H9 (cell line): Measurements from ENCODE around the gene ADAMTS5. TPM values are rescaled to one million over a fixed set of nuclear protein-coding genes. Genes with fewer than 3 reads are reported as not detected.

Experiments
- DNase-seq: peaks from one replicate; pipeline ENCODE4 v3.0.0-alpha.2; 2017
- H2AFZ ChIP-seq: one replicate; pipeline ENCODE4 v1.6.1; 2013; ENCODE audit warnings: mild to moderate bottlenecking, low read length, control low read depth, moderate library complexity
- H2AK5ac ChIP-seq: 2 replicates; pipeline ENCODE4 v1.6.1; 2013; ENCODE audit warnings: low read length, control low read depth, mixed read lengths; ENCODE audit not compliant: insufficient read length
- H2BK120ac ChIP-seq: one replicate; pipeline ENCODE4 v1.6.1; 2013; ENCODE audit warnings: low read depth, mild to moderate bottlenecking, low read length, control low read depth, inconsistent platforms; ENCODE audit not compliant: poor library complexity, severe bottlenecking
- H2BK12ac ChIP-seq: 2 replicates; pipeline ENCODE4 v1.6.1; 2013; ENCODE audit warnings: low read length, control low read depth, mixed read lengths, low read depth; ENCODE audit not compliant: insufficient read length
- H2BK15ac ChIP-seq: 2 replicates; pipeline ENCODE4 v1.6.1; 2013; ENCODE audit warnings: low read depth, low read length, control low read depth
- H2BK20ac ChIP-seq: one replicate; pipeline ENCODE4 v1.6.1; 2013; ENCODE audit warnings: low read depth, mild to moderate bottlenecking, low read length, control low read depth, inconsistent platforms; ENCODE audit not compliant: poor library complexity, severe bottlenecking
- H2BK5ac ChIP-seq: 2 replicates; pipeline ENCODE4 v1.6.1; 2013; ENCODE audit warnings: low read length, control low read depth, mixed read lengths; ENCODE audit not compliant: insufficient read length
- H3K14ac ChIP-seq: 2 replicates; pipeline ENCODE4 v1.6.1; 2013; ENCODE audit warnings: low read length, control low read depth; ENCODE audit not compliant: insufficient read depth
- H3K18ac ChIP-seq: 2 replicates; pipeline ENCODE4 v1.6.1; 2013; ENCODE audit warnings: low read depth, mild to moderate bottlenecking, mixed read lengths, low read length, control low read depth; ENCODE audit not compliant: insufficient read length
- H3K23ac ChIP-seq: 2 replicates; pipeline ENCODE4 v1.6.1; 2013; ENCODE audit warnings: low read length, control low read depth, mixed read lengths, low read depth; ENCODE audit not compliant: insufficient read length
- H3K23me2 ChIP-seq: 2 replicates; pipeline ENCODE4 v1.6.1; 2013; ENCODE audit warnings: low read depth, mild to moderate bottlenecking, mixed read lengths, low read length, control low read depth; ENCODE audit not compliant: insufficient read length, poor library complexity, severe bottlenecking
- H3K27ac ChIP-seq: 2 replicates; pipeline ENCODE4 v1.5.1; 2013; ENCODE audit warnings: low read length, control low read depth, mixed read lengths, low read depth; ENCODE audit not compliant: insufficient read length
- H3K27me3 ChIP-seq: 2 replicates; pipeline ENCODE4 v1.6.1; 2013; ENCODE audit warnings: low read length, control low read depth, inconsistent platforms; ENCODE audit not compliant: insufficient read depth
- H3K4ac ChIP-seq: 2 replicates; pipeline ENCODE4 v1.6.1; 2013; ENCODE audit warnings: low read depth, mild to moderate bottlenecking, control low read depth, inconsistent platforms, low read length, moderate library complexity
- H3K4me1 ChIP-seq: 2 replicates; pipeline ENCODE4 v1.6.1; 2013; ENCODE audit warnings: low read length, control low read depth, inconsistent platforms; ENCODE audit not compliant: insufficient read depth
- H3K4me2 ChIP-seq: 2 replicates; pipeline ENCODE4 v1.6.1; 2013; ENCODE audit warnings: low read length, control low read depth, mixed read lengths; ENCODE audit not compliant: insufficient read length, insufficient read depth
- H3K56ac ChIP-seq: 2 replicates; pipeline ENCODE4 v1.6.1; 2013; ENCODE audit warnings: low read depth, mild to moderate bottlenecking, mixed read lengths, low read length, control low read depth; ENCODE audit not compliant: insufficient read length
- H3K79me1 ChIP-seq: 2 replicates; pipeline ENCODE4 v1.6.1; 2013; ENCODE audit warnings: low read depth, mild to moderate bottlenecking, moderate library complexity, low read length, control low read depth, inconsistent platforms; ENCODE audit not compliant: insufficient read depth, poor library complexity, severe bottlenecking
- H3K79me2 ChIP-seq: 2 replicates; pipeline ENCODE4 v1.6.1; 2013; ENCODE audit warnings: low read length, control low read depth, inconsistent platforms; ENCODE audit not compliant: insufficient read depth
- H3K9ac ChIP-seq: 2 replicates; pipeline ENCODE4 v1.6.1; 2013; ENCODE audit warnings: low read length, control low read depth, mixed read lengths; ENCODE audit not compliant: insufficient read length; ENCODE audit errors: extremely low read depth
- H3K9me3 ChIP-seq: one replicate; pipeline ENCODE4 v1.6.1; 2013; ENCODE audit warnings: low read depth, low read length, inconsistent platforms; ENCODE audit not compliant: control insufficient read depth
- H3T11ph ChIP-seq: one replicate; pipeline ENCODE4 v1.6.1; 2013; ENCODE audit warnings: mild to moderate bottlenecking, low read length, control low read depth, inconsistent platforms
- H4K20me1 ChIP-seq: one replicate; pipeline ENCODE4 v1.6.1; 2013; ENCODE audit not compliant: control insufficient read depth, insufficient read length, insufficient read depth
- H4K5ac ChIP-seq: 2 replicates; pipeline ENCODE4 v1.6.1; 2013; ENCODE audit warnings: low read depth, mild to moderate bottlenecking, mixed read lengths, low read length, control low read depth; ENCODE audit not compliant: insufficient read length
- H4K8ac ChIP-seq: replicated peaks from 2 replicates; pipeline ENCODE4 v1.6.1; 2013; ENCODE audit warnings: low read length, control low read depth, mixed read lengths, low read depth; ENCODE audit not compliant: insufficient read length
- H4K91ac ChIP-seq: 2 replicates; pipeline ENCODE4 v1.6.1; 2013; ENCODE audit warnings: low read depth, mild to moderate bottlenecking, moderate library complexity, mixed read lengths, low read length, control low read depth; ENCODE audit not compliant: insufficient read length
- H3K27ac Mint-ChIP-seq, 3 experiments: 2 replicates in 2 of 3; 3 replicates in 1 of 3; pipeline ENCODE4 v1.8.0; 2020 to 2021; ENCODE audit warnings: mixed read lengths in 3 of 3, mild to moderate bottlenecking in 1 of 3, moderate library complexity in 1 of 3
- H3K27me3 Mint-ChIP-seq: 2 replicates; pipeline ENCODE4 v1.8.0; 2021; ENCODE audit warnings: low read depth, mild to moderate bottlenecking, moderate library complexity, mixed read lengths
- H3K36me3 Mint-ChIP-seq, 3 experiments: 2 replicates in 2 of 3; 3 replicates in 1 of 3; pipeline ENCODE4 v1.8.0; 2020 to 2021; ENCODE audit warnings: low read depth in 3 of 3, mixed read lengths in 3 of 3; ENCODE audit not compliant: insufficient read depth in 1 of 3
- H3K4me1 Mint-ChIP-seq, 2 experiments: 2 replicates each; pipeline ENCODE4 v1.8.0; 2020; ENCODE audit warnings: mixed read lengths in 2 of 2
- H3K4me3 Mint-ChIP-seq, 2 experiments: 2 replicates in 1 of 2; 3 replicates in 1 of 2; pipeline ENCODE4 v1.8.0; 2020 to 2021; ENCODE audit warnings: mild to moderate bottlenecking in 2 of 2, mixed read lengths in 2 of 2, moderate library complexity in 1 of 2
- H3K9me3 Mint-ChIP-seq, 2 experiments: 2 replicates in 1 of 2; 3 replicates in 1 of 2; pipeline ENCODE4 v1.8.0; 2020; ENCODE audit warnings: mild to moderate bottlenecking in 2 of 2, mixed read lengths in 2 of 2, moderate library complexity in 1 of 2
- CTCF ChIP-seq: fragments of 200-600 bp; sonication (generic); conservative IDR thresholded peaks from 3 replicates; pipeline ENCODE4 v1.8.0; 2021; ENCODE audit warnings: antibody characterized with exemption, mild to moderate bottlenecking
- WGBS: extraction: QIAGEN DNeasy Blood & Tissue Kit; methylation state at CpG from one replicate; pipeline ENCODE4 v1.1.7; 2013; ENCODE audit warnings: missing lambda C conversion rate, low lambda C conversion rate, mixed read lengths; ENCODE audit not compliant: insufficient read length; ENCODE audit errors: extremely low coverage; 5-methylcytosine and 5-hydroxymethylcytosine counted together
- total RNA-seq: library from RNA; stranded (reverse); gene quantifications from 2 replicates; pipeline ENCODE4 v1.2.1, GENCODE V29; 2021

ADAMTS5 gene
- total RNA-seq, 1 experiment from 2014 or later: 0.90 TPM

GRCh38 chr21:26962621-26963181 lies 4.2 kb downstream of the ADAMTS5 start:
- H3K9me3 ChIP-seq: no peaks in the 10 kb centered on the region
- H4K5ac ChIP-seq: no peak overlapping the region
- H2BK15ac ChIP-seq: no peak overlapping the region
- no CpG with 5 or more reads among the region's 3 CpGs for WGBS
- H3K23ac ChIP-seq: no peak overlapping the region
- no peaks in the 10 kb centered on the region for H3K79me1 ChIP-seq
- Mint-ChIP-seq H3K9me3 (no peaks in the 10 kb centered on the region), H3K4me3 (no peak overlapping the region), H3K4me1 (peaks cover 19 to 26% of the 10 kb centered on the region in 2 experiments), H3K36me3 (peaks cover 0 to 1% (median 0%) of the 10 kb centered on the region in 3 experiments; a peak in 2 of 7 replicates), H3K27ac (no peak overlapping the region), H3K27me3 (peaks cover 34% of the 10 kb centered on the region)
- no peak overlapping the region for H3K4ac ChIP-seq
- H2AFZ ChIP-seq: no peak overlapping the region
- no peak overlapping the region for H3K56ac ChIP-seq
- H4K20me1 ChIP-seq: no peaks in the 10 kb centered on the region
- H3K9ac ChIP-seq: no peak overlapping the region
- H2BK5ac ChIP-seq: no peak overlapping the region
- H3K4me2 ChIP-seq: no peak overlapping the region
- no peak overlapping the region for H3K14ac ChIP-seq
- H2BK120ac ChIP-seq: no peak overlapping the region
- H4K8ac ChIP-seq: no peak overlapping the region
- no peak overlapping the region for H3K27ac ChIP-seq
- H3K27me3 ChIP-seq: peaks cover 7% of the 10 kb centered on the region; the same call in 1 of the 2 replicates
- no peak overlapping the region for H4K91ac ChIP-seq
- no peak overlapping the region for H2AK5ac ChIP-seq
- peaks cover 23% of the 10 kb centered on the region for H3K23me2 ChIP-seq
- no peak overlapping the region for H3K18ac ChIP-seq
- peaks cover 4% of the 10 kb centered on the region; the same call in 1 of the 2 replicates for H3K4me1 ChIP-seq
- no peak for DNase-seq
- no peak overlapping the region for H2BK20ac ChIP-seq
- no peak overlapping the region for H2BK12ac ChIP-seq
- no peak for TF ChIP-seq CTCF
- no peak overlapping the region for H3T11ph ChIP-seq
- H3K79me2 ChIP-seq: no peaks in the 10 kb centered on the region
